Smooth muscle cell (in vitro differentiated cells): Measurements from ENCODE around the gene CECR2. TPM values are rescaled to one million over a fixed set of nuclear protein-coding genes. Genes with fewer than 3 reads are reported as not detected.
"Not testable (repeated sequence)": the region's sequence is repeated elsewhere in the genome, so short reads cannot be mapped to it uniquely, and the experiment has no call there.

Source experiments
- DNase-seq: peaks from one replicate; lab custom pipeline; 2025; ENCODE audit not compliant: unreplicated experiment; lab: John Stamatoyannopoulos, UW
- H2AFZ ChIP-seq: fragments of 200-600 bp; sonication (generic); 2 replicates; pipeline ENCODE4 v1.6.0; 2016; ENCODE audit warnings: antibody characterized with exemption, low read depth, mild to moderate bottlenecking
- H3F3A ChIP-seq: fragments of 200-600 bp; sonication (generic); 2 replicates; pipeline ENCODE4 v1.6.0; 2017; ENCODE audit warnings: antibody characterized with exemption, low read depth
- H3K27ac ChIP-seq: fragments of 200-600 bp; sonication (generic); 2 replicates; pipeline ENCODE4 v1.5.1; 2016; ENCODE audit warnings: low read depth, mild to moderate bottlenecking
- H3K27me3 ChIP-seq: fragments of 200-600 bp; sonication (generic); 2 replicates; pipeline ENCODE4 v1.6.1; 2016; ENCODE audit warnings: low read depth, mild to moderate bottlenecking
- H3K36me3 ChIP-seq: fragments of 200-600 bp; sonication (generic); 2 replicates; pipeline ENCODE4 v1.5.1; 2016; ENCODE audit warnings: low read depth
- H3K4me1 ChIP-seq: fragments of 200-600 bp; sonication (generic); 2 replicates; pipeline ENCODE4 v1.5.1; 2016; ENCODE audit warnings: low read depth
- H3K4me2 ChIP-seq: fragments of 200-600 bp; sonication (generic); 2 replicates; pipeline ENCODE4 v1.6.0; 2016; ENCODE audit warnings: mild to moderate bottlenecking
- H3K4me3 ChIP-seq: fragments of 200-600 bp; sonication (generic); 2 replicates; pipeline ENCODE4 v1.5.1; 2016; ENCODE audit warnings: mild to moderate bottlenecking
- H3K79me2 ChIP-seq: fragments of 200-600 bp; sonication (generic); 2 replicates; pipeline ENCODE4 v1.6.0; 2016; ENCODE audit warnings: low read depth, mild to moderate bottlenecking
- H3K9ac ChIP-seq: fragments of 200-600 bp; sonication (generic); 2 replicates; pipeline ENCODE4 v1.6.0; 2016; ENCODE audit warnings: low read depth
- H3K9me3 ChIP-seq: fragments of 200-600 bp; sonication (generic); replicated peaks from 2 replicates; pipeline ENCODE4 v1.5.1; 2016; ENCODE audit warnings: low read depth
- H4K20me1 ChIP-seq: fragments of 200-600 bp; sonication (generic); 2 replicates; pipeline ENCODE4 v1.6.0; 2016; ENCODE audit warnings: low read depth
- CTCF ChIP-seq: fragments of 200-600 bp; sonication (generic); IDR thresholded peaks from 2 replicates; pipeline ENCODE4 v1.5.1; 2017; ENCODE audit warnings: borderline replicate concordance, mild to moderate bottlenecking, antibody characterized with exemption; ENCODE audit not compliant: insufficient read depth, poor library complexity, severe bottlenecking
- WGBS: methylation state at CpG from one replicate; pipeline ENCODE4 v1.1.7; 2016; ENCODE audit warnings: low lambda C conversion rate; 5-methylcytosine and 5-hydroxymethylcytosine counted together
- polyA plus RNA-seq: library from polyadenylated mRNA; unstranded; fragments of >200 nt; fragmentation: Nextera tagmentation; extraction: Ambion mirVana; gene quantifications from 2 replicates; pipeline ENCODE4 v1.2.1, GENCODE V29; 2016
- total RNA-seq: library from RNA; depleted of rRNA; stranded (reverse); fragments of >200 nt; gene quantifications from 2 replicates; pipeline ENCODE4 v1.2.3, GENCODE V29; 2014

The CECR2 gene
- total and polyA plus RNA-seq, 2 experiments from 2014 or later: 1.4 to 2.8 TPM

DNA sequence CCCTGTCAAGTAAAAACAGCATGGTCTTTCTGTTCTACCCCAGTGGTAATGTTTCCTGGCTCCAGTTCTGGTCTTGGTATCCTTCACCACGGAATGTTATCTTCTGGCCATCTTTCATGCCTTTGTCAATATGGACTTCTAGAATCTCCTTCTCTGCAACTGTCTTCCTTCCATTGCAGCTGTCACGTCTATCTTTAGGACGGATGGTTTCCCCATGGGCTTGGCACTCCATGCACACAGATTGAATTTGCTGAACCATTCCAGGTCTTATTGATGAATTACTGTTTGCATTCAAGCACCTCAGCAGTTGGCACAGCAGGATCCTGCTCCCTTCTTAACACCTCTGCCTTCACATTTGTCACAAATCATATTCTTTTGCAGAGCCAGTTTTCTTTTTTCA, 149.1 kb downstream of the CECR2 start:
- H3F3A ChIP-seq: no peaks in the 10 kb centered on the region

GRCh38 chr22:17521971-17522370, 152.7 kb downstream of the CECR2 start:
- not testable (repeated sequence) for H2AFZ ChIP-seq, H3K4me3 ChIP-seq, DNase-seq, H3K4me1 ChIP-seq, H3K36me3 ChIP-seq, H4K20me1 ChIP-seq, H3K4me2 ChIP-seq, H3K9me3 ChIP-seq, H3K9ac ChIP-seq, H3K27ac ChIP-seq, H3K27me3 ChIP-seq, H3K79me2 ChIP-seq, H3F3A ChIP-seq
- WGBS: 94% methylated on average over 1 of the region's 1 CpG

More for the DNA sequence above, 149.1 kb downstream of the CECR2 start:
- H3K36me3 ChIP-seq: no peaks in the 10 kb centered on the region
- no peaks in the 10 kb centered on the region for H3K27me3 ChIP-seq
- H3K9ac ChIP-seq: no peak overlapping the region
- no peak for TF ChIP-seq CTCF
- no peaks in the 10 kb centered on the region for H3K79me2 ChIP-seq
- no peak for DNase-seq
- no peak overlapping the region for H3K4me2 ChIP-seq
- no peak overlapping the region for H2AFZ ChIP-seq
- no peak overlapping the region for H3K27ac ChIP-seq
- no peaks in the 10 kb centered on the region for H3K9me3 ChIP-seq
- H3K4me1 ChIP-seq: no peaks in the 10 kb centered on the region
- H4K20me1 ChIP-seq: no peaks in the 10 kb centered on the region
- 93% methylated on average over 3 of the region's 3 CpGs for WGBS
- no peak overlapping the region for H3K4me3 ChIP-seq

DNA sequence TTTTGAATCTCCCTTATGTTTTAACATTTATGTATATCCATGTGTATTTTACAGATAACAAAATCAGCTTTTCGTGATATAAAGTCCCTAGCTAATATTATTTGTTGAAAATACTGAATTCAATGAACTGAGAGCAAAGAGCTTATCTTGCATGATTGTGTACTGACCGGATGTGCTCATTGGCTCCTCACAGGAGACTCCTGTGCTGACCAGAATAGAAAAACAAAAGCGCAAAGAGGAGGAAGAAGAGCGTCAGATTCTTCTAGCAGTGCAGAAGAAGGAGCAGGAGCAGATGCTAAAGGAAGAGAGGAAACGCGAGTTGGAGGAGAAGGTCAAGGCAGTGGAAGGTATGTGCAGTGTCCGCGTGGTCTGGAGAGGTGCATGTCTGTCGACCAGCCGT, 154.7 kb downstream of the CECR2 start:
- Histone ChIP-seq H3K9me3 (no peaks in the 10 kb centered on the region), H2AFZ (no peak overlapping the region), H3K27ac (no peak overlapping the region), H3K4me2 (no peak overlapping the region), H3K36me3 (no peaks in the 10 kb centered on the region), H3F3A (no peaks in the 10 kb centered on the region), H4K20me1 (no peaks in the 10 kb centered on the region), H3K4me3 (no peak overlapping the region), H3K79me2 (no peaks in the 10 kb centered on the region), H3K9ac (no peak overlapping the region), H3K27me3 (no peaks in the 10 kb centered on the region), H3K4me1 (no peaks in the 10 kb centered on the region)
- no peak for DNase-seq
- TF ChIP-seq CTCF: no peak
- 98% methylated on average over 10 of the region's 10 CpGs for WGBS

DNA sequence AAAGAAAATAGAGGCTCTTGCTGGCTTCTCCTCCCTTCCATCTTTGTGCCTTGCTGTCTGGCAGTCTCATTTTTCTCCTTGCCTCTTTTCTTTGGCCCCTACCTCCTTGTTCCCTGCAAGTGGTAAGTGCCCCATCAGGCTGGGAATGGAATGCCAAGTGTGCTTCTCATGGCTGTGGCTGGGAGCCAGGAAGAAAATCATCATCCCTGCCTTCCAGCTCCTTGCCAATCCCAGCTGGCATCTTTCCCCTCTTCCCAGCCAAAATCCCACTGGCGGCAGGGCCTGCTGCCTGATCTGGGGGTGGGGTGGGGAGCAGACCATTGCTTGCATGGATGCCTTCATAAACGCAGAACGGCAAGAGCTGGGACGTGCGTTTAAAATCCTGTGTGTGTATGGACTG, 167.0 kb downstream of the CECR2 start:
- H3K4me2 ChIP-seq: no peak overlapping the region
- H2AFZ ChIP-seq: no peak overlapping the region
- no peaks in the 10 kb centered on the region for H3K4me1 ChIP-seq
- no peak overlapping the region for H3K4me3 ChIP-seq
- no peaks in the 10 kb centered on the region for H3K79me2 ChIP-seq
- no peaks in the 10 kb centered on the region for H3K36me3 ChIP-seq
- no peaks in the 10 kb centered on the region for H4K20me1 ChIP-seq
- no peaks in the 10 kb centered on the region for H3K27me3 ChIP-seq
- H3K9ac ChIP-seq: no peak overlapping the region
- H3F3A ChIP-seq: no peaks in the 10 kb centered on the region
- no peaks in the 10 kb centered on the region for H3K9me3 ChIP-seq
- DNase-seq: no peak
- no peak overlapping the region for H3K27ac ChIP-seq
- WGBS: 97% methylated on average over 5 of the region's 5 CpGs
- TF ChIP-seq CTCF: no peak
